ENCODE results near the gene RARS2. TPM values are rescaled to one million over a fixed set of nuclear protein-coding genes. Genes with fewer than 3 reads are reported as not detected.

The RARS2 gene
- total and polyA plus RNA-seq, 9 of the 15 experiments (the other 6 are each of a cell fraction or from before 2014, with no cell fraction given), result 30.0 to 92.7 (median 43.4) TPM

DNA sequence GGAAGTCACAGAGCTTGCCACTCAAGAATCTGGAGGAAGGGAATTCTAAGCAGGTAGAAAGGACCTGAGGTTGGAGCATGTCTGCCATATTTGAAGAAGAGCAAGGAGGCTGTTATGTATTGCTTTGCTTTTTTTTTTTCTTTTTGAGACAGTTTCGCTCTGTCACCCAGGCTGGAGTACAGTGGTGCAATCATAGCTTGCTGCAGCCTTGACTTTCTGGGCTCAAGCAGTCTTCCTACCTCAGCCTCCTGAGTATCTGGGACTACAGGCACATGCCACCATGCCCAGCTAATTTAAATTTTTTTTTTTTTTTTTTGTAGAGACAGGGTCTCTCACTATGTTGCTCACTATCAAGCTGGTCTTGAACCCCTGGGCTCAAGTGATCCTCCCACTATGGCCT is 41.0 kb upstream of the RARS2 start (continued):
- TF ChIP-seq PRDM10 (IDR thresholded peaks at IDR 0.05; ENCODE audit: partially characterized antibody), result no peak

- BruUV-seq (replicated peaks), result no TSS peak
- CTCF ChIA-PET (ENCODE audit: low intra/inter-chr PET ratio), result no interaction called here
- no peak overlapping the region for H3K27ac ChIP-seq (ENCODE audit: extremely low read depth, low read depth, low read length)
Measured at GRCh38 chr6:87628881-87629280, 39.1 kb upstream of the RARS2 start.

More at GRCh38 chr6:87628881-87629280, 39.1 kb upstream of the RARS2 start:
- peaks cover 52% of the 10 kb centered on the region for H3K36me3 ChIP-seq (ENCODE audit: control insufficient read depth, insufficient read depth, low read length)
- H3K4me3 ChIP-seq, result no peak overlapping the region
- H3K9me3 ChIP-seq (replicated peaks; ENCODE audit: control insufficient read depth, insufficient read depth, low read depth, low read length), result no peaks in the 10 kb centered on the region
- H3K9ac ChIP-seq (ENCODE audit: insufficient read depth in 1 of 2, low read depth in 2 of 2, low read length in 2 of 2), result no peak overlapping the region
- in situ Hi-C loops (cut with MboI) (no loop called here), intact Hi-C loops (cut with micrococcal nuclease) (no loop called here)
- no peak overlapping the region for H2AFZ ChIP-seq (ENCODE audit: low read depth, low read length)
- no peak for DNase-seq (ENCODE audit: extremely low read depth in 1 of 4, low spot score in 3 of 4)
- H3K27me3 ChIP-seq (ENCODE audit: control insufficient read depth in 2 of 2, insufficient read depth in 2 of 2, low read length in 2 of 2), result no peaks in the 10 kb centered on the region
- no peak for FAIRE-seq
- no peaks in the 10 kb centered on the region for H4K20me1 ChIP-seq (replicated peaks; ENCODE audit: control insufficient read depth, insufficient read depth, low read length)
- H3K4me2 ChIP-seq (ENCODE audit: insufficient read depth, low read length), result no peak overlapping the region
- TF ChIP-seq RBM39 (optimal IDR thresholded peaks at IDR 0.05; ENCODE audit: low read depth, low read length), result no peak
- TF ChIP-seq EP300 (IDR thresholded peaks at IDR 0.05; ENCODE audit: low read length), result no peak
- no peak for TF ChIP-seq GATAD2A (IDR thresholded peaks at IDR 0.05)
- no peak for TF ChIP-seq CHAMP1 (IDR thresholded peaks at IDR 0.05)
- no peaks in the 10 kb centered on the region for H3K79me2 ChIP-seq (ENCODE audit: control insufficient read depth, insufficient read depth, low read length)
- POLR2A ChIA-PET, result no interaction called here
- H3K9me1 ChIP-seq (ENCODE audit: control insufficient read depth, insufficient read depth, low read length), result no peaks in the 10 kb centered on the region
- no peak for ATAC-seq
- H3K4me1 ChIP-seq (replicated peaks in 1 of 2; ENCODE audit: control insufficient read depth in 2 of 2, insufficient read depth in 2 of 2, low read length in 2 of 2), result no peaks in the 10 kb centered on the region

All from K562 (cell line).